GM18502 (cell line): ENCODE measurements around the gene NOL4L.
A peak's percentile ranks its signal among the peaks of the same experiment; 100 is the strongest.

Experiments used
- ATAC-seq: cut with Tn5 transposase; IDR thresholded peaks from one replicate; pipeline ENCODE4 v1.9.1; 2021; ENCODE audit warnings: mild to moderate bottlenecking; ENCODE audit not compliant: unreplicated experiment, poor library complexity

The NOL4L gene

GRCh38 chr20:32462900-32463641 lies 122.1 kb downstream of the NOL4L start:
- no peak for ATAC-seq

DNA sequence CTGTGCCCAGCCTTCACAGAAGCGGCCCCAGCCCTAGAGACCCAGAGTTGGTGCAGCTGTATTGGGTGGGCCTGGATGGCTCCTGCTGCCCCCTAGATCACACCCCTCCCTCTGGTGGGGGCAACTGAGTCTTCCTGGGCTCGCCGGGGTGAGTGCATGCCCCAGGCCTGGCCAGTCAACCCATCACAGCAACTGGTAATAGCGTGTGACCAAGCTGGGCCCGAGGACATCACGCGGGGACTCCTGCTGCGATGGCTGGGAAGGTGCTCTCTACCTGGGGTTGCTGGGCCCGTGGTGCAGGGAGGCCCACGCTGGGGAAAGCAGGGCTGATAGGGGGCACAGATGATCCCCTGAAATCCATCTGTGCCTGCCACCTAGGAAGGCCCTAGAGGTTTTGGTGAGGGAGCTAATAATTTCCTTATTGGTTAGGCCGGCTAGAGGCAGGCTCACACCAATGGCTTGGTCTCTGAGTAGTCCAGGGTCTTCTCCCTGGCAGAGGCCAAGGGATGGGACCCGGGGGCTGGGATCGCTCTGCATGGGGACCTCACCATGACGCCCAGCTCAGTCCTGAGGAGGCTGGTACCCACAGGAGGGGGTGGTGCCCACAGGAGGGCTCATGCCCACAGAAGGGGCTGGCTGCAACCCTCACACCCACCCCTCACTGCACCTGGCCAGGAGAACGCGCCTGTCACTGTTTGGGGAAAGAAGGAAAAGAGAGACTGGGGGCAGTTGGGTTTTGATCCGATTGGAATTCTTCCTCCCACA lies 123.1 kb downstream of the NOL4L start:
- no peak for ATAC-seq

GRCh38 chr20:32460683-32461320 lies 124.3 kb downstream of the NOL4L start:
- ATAC-seq: no peak

GRCh38 chr20:32460231-32460630 lies 124.9 kb downstream of the NOL4L start:
- ATAC-seq: no peak

DNA sequence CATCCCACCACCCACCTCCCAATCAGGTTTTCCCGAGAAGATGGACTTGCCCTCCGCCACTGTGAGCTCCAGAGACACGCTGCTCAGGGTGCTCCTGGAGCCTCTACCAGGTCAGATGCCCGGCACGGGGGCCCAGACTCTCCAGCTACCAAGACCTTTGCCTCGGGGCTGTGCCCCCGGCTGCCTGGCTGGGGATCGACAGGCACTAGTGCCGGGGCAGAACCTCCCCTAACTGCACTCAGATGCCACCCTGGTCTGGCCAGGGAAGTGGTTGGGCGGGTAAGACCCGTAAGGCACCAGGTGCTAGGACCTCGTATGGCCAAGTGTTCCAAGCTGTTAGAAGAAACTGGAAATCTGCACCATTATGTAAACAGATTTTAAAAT lies 126.3 kb downstream of the NOL4L start:
- ATAC-seq: no peak

DNA sequence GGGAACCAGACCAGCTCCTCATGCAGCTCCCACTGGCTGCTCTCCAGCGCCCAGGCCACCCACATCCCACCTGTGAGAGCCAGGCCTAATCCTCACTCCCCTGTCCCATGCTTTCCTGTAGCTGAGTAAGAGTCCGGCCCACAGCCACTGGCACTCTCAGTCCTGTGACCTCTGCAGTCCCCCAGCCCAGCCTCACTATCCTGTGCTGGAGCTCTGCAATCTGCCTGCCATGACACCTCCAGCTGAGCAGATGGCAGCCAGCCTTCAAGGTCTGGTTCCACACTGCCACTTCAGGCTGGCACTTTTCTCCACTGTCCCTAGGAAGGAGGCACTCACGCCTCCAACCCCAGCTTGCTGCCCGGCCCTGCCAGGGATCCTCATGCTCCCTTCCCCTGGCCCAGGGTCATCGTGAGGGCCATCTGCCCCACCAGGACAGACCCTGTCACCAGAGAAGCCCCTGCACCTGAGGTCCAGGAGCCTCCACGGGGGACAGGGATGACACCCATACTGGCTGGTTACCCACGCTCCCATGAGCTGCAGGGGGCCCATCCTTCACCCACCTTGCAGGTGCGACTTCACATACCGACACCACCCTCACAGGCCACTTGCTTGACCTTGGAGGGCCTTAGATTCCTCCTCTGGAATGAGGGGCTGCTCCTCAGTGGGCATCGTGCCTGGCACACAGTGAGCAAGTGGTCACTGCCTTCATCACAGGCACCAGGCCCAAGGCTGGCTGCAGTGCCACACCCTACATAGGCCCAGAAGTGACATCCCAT lies 126.9 kb downstream of the NOL4L start:
- no peak for ATAC-seq

- peak; percentile 46 for ATAC-seq
Observed at GRCh38 chr20:32457479-32457986, 127.6 kb downstream of the NOL4L start.

- peak; percentile 48 for ATAC-seq
Observed at GRCh38 chr20:32456869-32457478, 128.2 kb downstream of the NOL4L start.

DNA sequence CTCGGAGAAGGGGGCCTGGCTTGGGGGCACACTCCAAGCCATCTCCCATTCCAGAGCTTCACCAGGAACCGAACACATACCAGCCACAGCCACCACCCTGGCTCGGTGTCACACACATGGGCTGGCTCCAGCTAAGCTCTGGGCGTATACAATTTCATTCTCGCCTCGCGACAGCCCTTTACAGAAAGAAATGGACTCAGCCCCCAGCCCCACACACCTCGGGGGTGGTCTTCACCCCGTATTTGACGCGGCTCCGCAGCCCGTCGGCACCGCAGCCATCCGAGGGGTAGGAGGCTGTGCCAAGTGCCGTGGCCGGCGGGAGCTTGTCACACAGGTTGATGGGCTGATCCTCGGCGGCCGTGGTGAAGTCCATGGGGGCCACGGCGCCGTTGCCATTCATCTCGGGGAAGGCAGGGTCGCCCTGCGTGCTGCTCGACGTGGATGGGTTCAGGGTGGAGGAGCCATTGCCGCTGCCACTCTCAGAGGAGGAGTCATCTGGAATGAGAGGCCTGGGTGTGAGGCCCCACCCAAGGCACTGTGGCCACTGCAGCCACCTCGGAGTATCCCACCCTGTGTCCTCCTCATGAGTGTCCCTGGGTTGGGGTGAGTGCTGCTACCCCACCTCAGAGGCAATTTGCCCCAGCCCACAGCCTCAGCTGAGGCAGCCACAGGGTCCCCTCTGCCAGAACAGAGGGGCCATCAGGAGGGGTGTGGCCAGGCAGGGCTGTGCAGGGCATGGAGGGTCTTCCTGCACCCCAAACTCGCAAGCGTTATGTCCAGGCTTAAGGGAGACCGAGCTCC lies 129.0 kb downstream of the NOL4L start:
- no peak for ATAC-seq

DNA sequence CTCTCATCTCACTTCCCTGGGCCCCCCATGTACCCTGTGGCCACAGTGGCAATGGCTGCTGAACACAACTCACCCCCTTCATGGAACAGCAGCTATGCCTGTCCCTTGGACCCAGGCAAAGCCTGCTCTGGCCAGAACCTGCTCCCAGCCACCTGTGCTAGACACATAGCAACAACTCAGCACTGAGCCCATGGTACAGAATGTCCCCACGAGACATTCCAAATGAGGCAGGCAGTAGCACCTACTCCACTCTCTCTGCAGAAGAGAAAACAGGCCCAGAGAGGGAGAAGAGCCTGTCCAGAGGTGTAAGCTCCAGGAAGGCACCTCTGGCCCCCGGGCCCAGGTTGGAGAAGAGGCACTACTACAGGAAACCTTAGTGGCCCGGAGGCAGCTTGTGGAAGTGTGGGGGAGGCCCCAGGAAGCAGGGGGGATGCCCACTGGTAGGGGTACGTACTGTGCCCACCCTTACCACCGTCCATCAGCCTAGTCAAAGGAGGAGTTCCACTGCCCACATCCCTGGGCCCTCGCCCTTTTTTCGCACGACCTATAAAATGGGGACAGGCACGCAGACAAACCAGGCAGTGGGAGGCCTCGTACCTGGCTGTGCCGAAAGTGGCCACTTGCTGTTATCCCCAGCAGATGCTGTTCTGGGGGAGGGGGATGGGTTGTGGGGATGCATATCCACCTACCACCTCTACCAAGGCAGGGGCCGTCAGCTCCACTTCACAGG lies 129.8 kb downstream of the NOL4L start:
- ATAC-seq: no peak

- no peak for ATAC-seq
Observed at GRCh38 chr20:32454164-32455145, 130.7 kb downstream of the NOL4L start.

- no peak for ATAC-seq
Observed at GRCh38 chr20:32453467-32454163, 131.5 kb downstream of the NOL4L start.

DNA sequence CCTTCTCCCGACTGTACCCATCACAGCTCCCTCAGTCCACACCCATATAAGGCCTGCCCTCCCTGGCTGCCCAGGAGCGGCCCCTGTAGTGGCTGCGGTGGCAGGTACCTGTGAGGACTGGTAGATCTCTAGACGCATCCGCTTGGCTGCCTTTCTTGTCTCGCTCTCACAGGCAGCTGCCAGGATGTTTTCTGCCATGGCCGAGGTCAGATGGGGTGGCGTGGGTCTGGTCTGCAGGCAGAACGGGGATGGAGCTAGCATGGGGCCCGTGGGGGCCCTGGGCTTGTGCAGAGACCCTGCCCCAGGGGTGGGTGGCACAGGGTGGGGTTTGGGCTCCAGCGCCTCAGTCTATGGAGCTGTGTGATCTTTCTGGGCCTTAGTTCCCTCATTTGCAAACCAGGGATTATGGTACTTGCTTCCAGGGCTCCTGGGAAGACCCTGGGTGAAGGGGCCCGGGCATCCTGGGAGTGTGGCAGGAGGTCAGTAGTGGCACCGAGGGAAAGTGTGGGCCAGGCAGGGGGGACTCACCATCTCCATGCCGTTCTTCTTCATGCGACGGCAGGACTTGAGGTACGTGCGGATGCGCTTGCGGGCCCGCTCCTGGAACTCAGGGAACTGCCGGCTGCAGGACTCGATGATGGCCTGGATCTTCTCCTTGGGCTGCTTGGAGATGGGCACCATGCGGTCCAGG lies 132.2 kb downstream of the NOL4L start:
- no peak for ATAC-seq

DNA sequence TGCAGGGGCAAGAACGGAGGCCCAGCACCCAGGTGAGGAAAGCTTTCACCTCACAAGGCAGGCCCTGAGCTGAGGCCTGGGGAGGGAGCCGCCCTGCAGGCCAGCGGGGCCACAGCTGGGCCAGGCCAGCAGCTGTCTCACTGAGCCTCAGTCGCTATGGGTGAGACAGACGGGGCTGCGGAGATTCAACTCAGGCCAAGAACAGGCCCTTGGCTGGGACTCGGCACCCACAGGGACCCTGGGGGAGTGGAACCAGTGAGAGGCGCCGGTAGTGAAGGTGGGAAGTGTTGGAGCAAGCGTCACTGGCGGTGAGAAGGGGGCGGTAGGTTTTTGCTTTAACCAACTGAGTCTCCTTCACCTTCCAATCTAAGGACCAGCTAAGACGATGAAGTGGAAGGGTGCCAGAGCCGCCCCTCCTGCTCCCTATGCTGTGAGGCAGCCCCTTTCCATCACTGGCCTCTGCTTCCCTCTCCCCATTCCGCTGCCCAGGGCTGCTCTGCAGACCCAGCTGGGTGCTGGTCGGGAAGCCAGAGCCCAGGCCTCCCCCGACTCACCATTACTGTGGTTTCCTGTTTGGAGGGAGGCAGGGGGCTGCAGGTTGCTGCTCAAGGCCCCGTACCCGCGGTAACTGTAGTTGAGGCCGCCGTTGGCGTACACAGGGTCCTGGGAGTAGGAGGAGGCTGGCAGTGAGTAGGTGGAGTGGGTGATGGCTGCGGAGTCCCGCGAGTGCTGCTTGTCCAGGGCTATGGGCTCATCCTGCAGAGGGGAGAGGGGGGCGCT lies 133.3 kb downstream of the NOL4L start:
- no peak for ATAC-seq

DNA sequence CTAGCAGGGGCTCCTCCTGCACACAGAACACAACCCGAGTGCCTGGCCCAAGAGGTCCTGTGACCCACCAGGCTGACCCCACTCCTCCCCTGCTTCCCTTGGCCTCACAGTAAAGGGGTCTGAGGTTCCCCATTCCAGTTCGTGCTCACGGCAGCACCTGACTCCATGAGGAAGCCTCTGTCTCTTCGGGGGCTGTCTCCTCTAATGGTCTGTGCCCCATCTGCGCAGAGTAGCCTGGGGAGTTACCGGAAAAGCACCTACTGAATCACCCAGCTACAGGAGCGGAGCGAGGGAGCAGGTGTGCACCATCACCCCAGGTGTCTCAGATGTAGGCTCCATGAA lies 133.8 kb downstream of the NOL4L start:
- no peak for ATAC-seq
